ENCODE measurements around the gene OCSTAMP. TPM values are rescaled to one million over a fixed set of nuclear protein-coding genes. Genes with fewer than 3 reads are reported as not detected.
A peak's percentile ranks its signal among the peaks of the same experiment; 100 is the strongest.

OCSTAMP gene
- total and polyA plus RNA-seq, 2 donors from 2014 or later = not detected

- H3K27me3 ChIP-seq (ENCODE audit: control insufficient read depth, insufficient read depth, low read length) = no peaks in the 10 kb centered on the region
- TF ChIP-seq CTCF (IDR thresholded peaks at IDR 0.05; ENCODE audit: borderline replicate concordance, extremely low read depth, insufficient read depth) = no peak
- peaks cover 0 to 3% (median 0%) of the 10 kb centered on the region in 3 donors for H3K4me1 ChIP-seq (ENCODE audit: control insufficient read depth in 2 of 3, insufficient read depth in 2 of 3, low read depth in 1 of 3, low read length in 3 of 3)
- no peaks in the 10 kb centered on the region for H3K36me3 ChIP-seq (ENCODE audit: control insufficient read depth in 2 of 3, insufficient read depth in 3 of 3, low read length in 3 of 3)
- intact Hi-C loops (cut with DNase I) = loop anchor here (5.0 kb wide), 1 partner anchor 154 kb away; no protein-coding TSS in a partner anchor
- H3K9me3 ChIP-seq (ENCODE audit: control insufficient read depth in 2 of 3, insufficient read depth in 1 of 3, low read length in 3 of 3) = no peaks in the 10 kb centered on the region
- no peak overlapping the region for H3K27ac ChIP-seq (ENCODE audit: low read depth in 2 of 2, low read length in 2 of 2)
- H3K4me3 ChIP-seq (ENCODE audit: low read length in 3 of 3) = no peak overlapping the region
- DNase-seq = no peak
- H3K9ac ChIP-seq (ENCODE audit: low read length in 3 of 3) = no peak overlapping the region
- no peak for FAIRE-seq
These were observed 27.3 kb downstream of the OCSTAMP start for GRCh38 chr20:46523108-46523507.

DNA sequence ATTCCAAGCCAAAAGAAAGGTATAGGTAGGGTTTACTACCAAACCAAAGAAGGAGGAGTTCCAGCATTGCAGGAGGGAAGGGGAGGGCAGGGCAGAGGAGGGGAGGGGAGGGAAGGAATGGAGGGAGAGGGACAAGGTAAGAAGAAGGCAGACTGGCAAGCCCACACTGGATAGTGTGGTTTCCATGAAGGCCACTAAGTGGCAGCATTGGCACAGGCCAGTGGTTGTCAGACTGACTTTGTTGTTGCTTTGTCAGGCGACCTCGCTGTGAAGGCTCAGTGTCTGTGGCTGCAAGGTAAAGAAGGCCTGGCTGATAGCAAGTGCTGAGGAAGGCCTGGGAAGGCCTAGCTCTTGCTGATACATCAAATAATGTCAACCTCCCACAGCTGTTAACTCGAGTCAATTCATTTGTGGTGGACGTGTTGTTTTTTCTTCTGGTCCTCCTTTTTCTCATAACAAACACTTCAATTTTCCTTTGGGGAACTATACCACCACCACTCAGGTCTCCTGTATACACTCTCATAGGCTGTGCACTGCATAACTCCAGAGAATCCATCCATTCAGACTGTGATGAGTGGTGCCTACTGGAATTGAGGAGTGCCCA lies 29.4 kb downstream of the OCSTAMP start:
- FAIRE-seq = no peak

DNA sequence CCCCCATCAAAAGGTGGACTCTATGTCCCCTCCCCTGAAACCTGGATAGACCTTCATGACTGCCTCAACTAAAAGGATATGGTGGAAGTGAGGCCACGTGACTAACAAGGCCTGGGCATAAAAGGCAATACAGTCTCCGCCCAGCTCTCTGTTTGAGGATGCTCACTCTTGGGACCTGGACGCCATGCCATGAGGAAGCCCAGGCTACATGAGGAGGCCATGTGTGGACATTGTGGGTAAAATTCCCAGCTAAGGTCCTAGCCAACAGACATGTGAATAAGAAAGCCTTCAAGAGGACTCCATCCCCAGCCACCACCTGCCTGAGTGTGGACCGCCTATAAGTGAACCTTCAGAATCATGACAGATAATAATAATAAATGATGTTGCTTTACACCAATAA lies 29.9 kb downstream of the OCSTAMP start:
- H3K36me3 ChIP-seq (ENCODE audit: control insufficient read depth in 2 of 3, insufficient read depth in 3 of 3, low read length in 3 of 3) = no peaks in the 10 kb centered on the region
- H3K27ac ChIP-seq (ENCODE audit: low read depth in 2 of 2, low read length in 2 of 2) = no peak overlapping the region
- no peak for FAIRE-seq
- H3K9ac ChIP-seq (ENCODE audit: low read length in 3 of 3) = no peak overlapping the region
- intact Hi-C loops (cut with DNase I) = loop anchor here (5.0 kb wide), 1 partner anchor 157 kb away; no protein-coding TSS in a partner anchor
- no peak for DNase-seq
- H3K4me1 ChIP-seq (ENCODE audit: control insufficient read depth in 2 of 3, insufficient read depth in 2 of 3, low read depth in 1 of 3, low read length in 3 of 3) = peaks cover 0 to 3% (median 0%) of the 10 kb centered on the region in 3 donors
- no peak overlapping the region for H3K4me3 ChIP-seq (ENCODE audit: low read length in 3 of 3)
- no peak for TF ChIP-seq CTCF (IDR thresholded peaks at IDR 0.05; ENCODE audit: borderline replicate concordance, extremely low read depth, insufficient read depth)
- H3K9me3 ChIP-seq (ENCODE audit: control insufficient read depth in 2 of 3, insufficient read depth in 1 of 3, low read length in 3 of 3) = no peaks in the 10 kb centered on the region
- H3K27me3 ChIP-seq (ENCODE audit: control insufficient read depth, insufficient read depth, low read length) = no peaks in the 10 kb centered on the region

More for the DNA sequence above, 29.4 kb downstream of the OCSTAMP start:
- H3K9me3 ChIP-seq (ENCODE audit: control insufficient read depth in 2 of 3, insufficient read depth in 1 of 3, low read length in 3 of 3) = no peaks in the 10 kb centered on the region
- no peaks in the 10 kb centered on the region for H3K27me3 ChIP-seq (ENCODE audit: control insufficient read depth, insufficient read depth, low read length)
- no peak overlapping the region for H3K4me3 ChIP-seq (ENCODE audit: low read length in 3 of 3)
- TF ChIP-seq CTCF (IDR thresholded peaks at IDR 0.05; ENCODE audit: borderline replicate concordance, extremely low read depth, insufficient read depth) = peak; percentile 80
- no peak overlapping the region for H3K27ac ChIP-seq (ENCODE audit: low read depth in 2 of 2, low read length in 2 of 2)
- H3K4me1 ChIP-seq (ENCODE audit: control insufficient read depth in 2 of 3, insufficient read depth in 2 of 3, low read depth in 1 of 3, low read length in 3 of 3) = peaks cover 0 to 3% (median 0%) of the 10 kb centered on the region in 3 donors
- H3K36me3 ChIP-seq (ENCODE audit: control insufficient read depth in 2 of 3, insufficient read depth in 3 of 3, low read length in 3 of 3) = no peaks in the 10 kb centered on the region
- peak in 4 of 5 donors; percentile 33 to 58 (median 48) for DNase-seq
- no peak overlapping the region for H3K9ac ChIP-seq (ENCODE audit: low read length in 3 of 3)
- intact Hi-C loops (cut with DNase I) = loop anchor here (5.0 kb wide), 1 partner anchor 156 kb away; no protein-coding TSS in a partner anchor

Data from kidney (tissue), 14 donors.